OCI-LY7 (cell line): Measurements from ENCODE around the gene SYS1. TPM values are rescaled to one million over a fixed set of nuclear protein-coding genes. Genes with fewer than 3 reads are reported as not detected.

Source experiments
- BruUV-seq: library from RNA; stranded (reverse); fragments of 400-500 nt; replicated peaks from 2 replicates; lab custom pipeline; 2021; lab: Mats Ljungman, UMichigan
- CTCF ChIA-PET: fragments of 300-600 bp; sonication (Branson Sonifier 250); formaldehyde crosslinking; loops from one replicate; lab custom pipeline; 2022; ENCODE audit warnings: antibody characterized with exemption; ENCODE audit not compliant: unreplicated experiment; lab: Charles Lee
- POLR2A ChIA-PET: fragments of 300-600 bp; sonication (Branson Sonifier 250); formaldehyde crosslinking; loops from one replicate; lab custom pipeline; 2022; ENCODE audit warnings: antibody characterized with exemption; lab: Charles Lee
- DNase-seq: peaks from one replicate; pipeline ENCODE4 v3.0.0-alpha.2; 2015; ENCODE audit warnings: low spot score
- H2AFZ ChIP-seq: fragments of 200-600 bp; sonication (generic), shearing (Covaris generic); 2 replicates; pipeline ENCODE4 v1.6.1; 2014; ENCODE audit warnings: mild to moderate bottlenecking, antibody characterized with exemption, low read length, moderate library complexity
- H3K27ac ChIP-seq: fragments of 200-600 bp; sonication (generic); 2 replicates; pipeline ENCODE4 v1.5.1; 2014; ENCODE audit warnings: mixed run types, low read depth, mild to moderate bottlenecking, moderate library complexity, low read length, inconsistent platforms; ENCODE audit not compliant: poor library complexity, severe bottlenecking
- H3K36me3 ChIP-seq: fragments of 200-600 bp; sonication (generic); 2 replicates; pipeline ENCODE4 v1.6.1; 2014; ENCODE audit warnings: mild to moderate bottlenecking, antibody characterized with exemption, low read length, moderate library complexity, mixed read lengths; ENCODE audit not compliant: insufficient read depth
- H3K4me1 ChIP-seq: fragments of 200-600 bp; sonication (generic); 2 replicates; pipeline ENCODE4 v1.5.1; 2014; ENCODE audit warnings: mild to moderate bottlenecking, low read length; ENCODE audit not compliant: insufficient read depth, poor library complexity, severe bottlenecking
- H3K4me2 ChIP-seq: fragments of 200-600 bp; sonication (generic); 2 replicates; pipeline ENCODE4 v1.6.1; 2014; ENCODE audit warnings: mild to moderate bottlenecking, low read length
- H3K4me3 ChIP-seq: fragments of 200-600 bp; sonication (generic); 2 replicates; pipeline ENCODE4 v1.5.1; 2014; ENCODE audit warnings: mild to moderate bottlenecking, low read depth, low read length; ENCODE audit not compliant: poor library complexity, severe bottlenecking
- H3K79me2 ChIP-seq: fragments of 200-600 bp; sonication (generic); 2 replicates; pipeline ENCODE4 v1.6.1; 2016; ENCODE audit warnings: low read depth, mild to moderate bottlenecking, low read length, moderate library complexity, mixed read lengths; ENCODE audit not compliant: insufficient read depth
- H3K9me2 ChIP-seq: fragments of 200-600 bp; sonication (generic); 2 replicates; pipeline ENCODE4 v1.6.1; 2016; ENCODE audit warnings: mild to moderate bottlenecking, low read length, mixed read lengths; ENCODE audit not compliant: insufficient read depth
- H3K9me3 ChIP-seq: fragments of 200-600 bp; sonication (generic); 2 replicates; pipeline ENCODE4 v1.6.1; 2014; ENCODE audit warnings: mild to moderate bottlenecking, mixed run types, low read length, mixed read lengths
- H4K20me1 ChIP-seq: fragments of 200-600 bp; sonication (generic); 2 replicates; pipeline ENCODE4 v1.6.1; 2014; ENCODE audit warnings: mild to moderate bottlenecking, antibody characterized with exemption, low read length, moderate library complexity, mixed read lengths; ENCODE audit not compliant: insufficient read depth
- EZH2phosphoT487 ChIP-seq: fragments of 200-600 bp; sonication (generic); IDR thresholded peaks from 2 replicates; pipeline ENCODE4 v1.6.1; 2018; ENCODE audit warnings: low read depth, borderline replicate concordance, mild to moderate bottlenecking, mixed run types, antibody characterized with exemption, low read length, moderate library complexity, mixed read lengths
- intact Hi-C: fragments of 100-400 bp; cut with micrococcal nuclease; formaldehyde crosslinking; loops from one replicate; pipeline ENCODE4 v1.10.0; 2022; ENCODE audit not compliant: unreplicated experiment
- total RNA-seq, 2 experiments: library from RNA; depleted of rRNA in 1 of 2; stranded (reverse); fragments of >200 nt in 1 of 2; shearing (Covaris generic) in 1 of 2; gene quantifications; 2 replicates each; pipeline ENCODE4 v1.2.3, GENCODE V29; 2014 to 2022
- TF ChIP-seq, protein P1 (sequence below): fragments of 200-600 bp; sonication (generic); conservative IDR thresholded peaks from 2 replicates; pipeline ENCODE4 v1.5.1; 2014; ENCODE audit warnings: mild to moderate bottlenecking, antibody characterized with exemption, low read length, moderate library complexity, mixed read lengths

Gene SYS1
- total RNA-seq, 2 experiments from 2014 or later = 9.6 to 37.6 TPM

DNA sequence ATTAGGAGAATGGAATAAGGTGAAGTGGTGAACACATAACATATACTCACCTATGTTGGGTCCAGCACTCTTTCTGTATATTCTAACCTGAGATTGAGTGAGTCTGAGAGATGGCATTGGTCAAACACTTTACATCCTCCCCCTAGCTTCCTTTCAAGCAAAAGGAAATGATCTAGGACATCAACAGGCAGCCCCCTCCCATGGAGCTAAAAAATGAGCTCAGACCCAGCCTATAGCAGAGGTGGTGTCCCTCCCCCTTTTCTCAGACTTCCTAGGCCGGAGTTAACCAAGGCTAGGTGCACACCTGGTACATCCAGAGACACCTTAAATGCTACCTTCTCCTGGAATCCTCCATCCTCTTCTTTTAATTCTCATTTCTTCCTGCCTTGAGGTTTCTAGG lies 9.2 kb upstream of the SYS1 start:
- Histone ChIP-seq H3K79me2 (no peaks in the 10 kb centered on the region), H3K36me3 (no peaks in the 10 kb centered on the region), H3K9me3 (no peaks in the 10 kb centered on the region), H3K9me2 (no peaks in the 10 kb centered on the region), H2AFZ (no peak overlapping the region), H4K20me1 (no peaks in the 10 kb centered on the region), H3K4me2 (no peak overlapping the region), H3K4me3 (no peak overlapping the region), H3K27ac (no peak overlapping the region), H3K4me1 (no peaks in the 10 kb centered on the region)
- no TSS peak for BruUV-seq
- intact Hi-C loops = no loop called here
- ChIA-PET POLR2A (no interaction called here), CTCF (no interaction called here)
- no peak for TF ChIP-seq EZH2phosphoT487
- TF ChIP-seq, protein P1, sequence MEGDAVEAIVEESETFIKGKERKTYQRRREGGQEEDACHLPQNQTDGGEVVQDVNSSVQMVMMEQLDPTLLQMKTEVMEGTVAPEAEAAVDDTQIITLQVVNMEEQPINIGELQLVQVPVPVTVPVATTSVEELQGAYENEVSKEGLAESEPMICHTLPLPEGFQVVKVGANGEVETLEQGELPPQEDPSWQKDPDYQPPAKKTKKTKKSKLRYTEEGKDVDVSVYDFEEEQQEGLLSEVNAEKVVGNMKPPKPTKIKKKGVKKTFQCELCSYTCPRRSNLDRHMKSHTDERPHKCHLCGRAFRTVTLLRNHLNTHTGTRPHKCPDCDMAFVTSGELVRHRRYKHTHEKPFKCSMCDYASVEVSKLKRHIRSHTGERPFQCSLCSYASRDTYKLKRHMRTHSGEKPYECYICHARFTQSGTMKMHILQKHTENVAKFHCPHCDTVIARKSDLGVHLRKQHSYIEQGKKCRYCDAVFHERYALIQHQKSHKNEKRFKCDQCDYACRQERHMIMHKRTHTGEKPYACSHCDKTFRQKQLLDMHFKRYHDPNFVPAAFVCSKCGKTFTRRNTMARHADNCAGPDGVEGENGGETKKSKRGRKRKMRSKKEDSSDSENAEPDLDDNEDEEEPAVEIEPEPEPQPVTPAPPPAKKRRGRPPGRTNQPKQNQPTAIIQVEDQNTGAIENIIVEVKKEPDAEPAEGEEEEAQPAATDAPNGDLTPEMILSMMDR = no peak
- DNase-seq = no peak

DNA sequence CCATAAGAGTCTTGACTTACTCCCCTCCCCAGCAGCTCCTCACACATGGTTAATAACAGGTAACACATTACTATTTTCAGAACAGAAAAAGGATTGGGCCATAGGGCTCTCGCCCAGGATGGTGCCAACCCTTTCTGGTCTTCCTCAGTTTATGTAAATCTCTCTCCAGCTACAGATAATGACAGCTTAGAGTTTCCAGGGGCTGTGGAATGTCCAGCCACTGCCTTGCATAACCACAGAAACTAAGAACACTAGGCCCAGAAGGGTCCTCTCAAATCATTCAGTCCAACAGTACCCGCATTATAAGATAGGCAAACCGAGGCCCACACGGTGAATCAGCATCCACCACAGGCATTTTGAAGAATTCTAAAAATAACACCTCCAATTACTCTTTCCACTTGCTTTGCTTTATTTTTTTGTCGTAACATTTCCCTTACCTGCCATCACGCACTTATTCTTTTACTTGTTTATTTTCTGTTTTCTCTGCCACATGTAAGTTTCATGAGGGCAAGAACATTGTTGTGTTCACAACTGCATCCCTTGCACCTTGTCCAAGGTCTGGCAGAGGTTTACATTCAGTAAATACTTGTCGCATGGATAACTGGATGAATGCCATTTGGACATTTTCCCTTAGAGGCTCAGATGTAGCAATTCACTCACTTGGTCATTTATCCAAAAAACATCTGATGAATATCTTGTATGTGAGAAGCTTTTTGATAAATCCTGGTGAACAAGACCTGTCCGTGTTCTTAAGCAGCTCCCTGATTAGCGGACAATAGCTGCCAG lies 8.3 kb upstream of the SYS1 start:
- H3K36me3 ChIP-seq = no peaks in the 10 kb centered on the region
- no peak overlapping the region for H3K4me3 ChIP-seq
- no peaks in the 10 kb centered on the region for H3K79me2 ChIP-seq
- H3K27ac ChIP-seq = no peak overlapping the region
- TF ChIP-seq, protein P1 = no peak
- no peak for TF ChIP-seq EZH2phosphoT487
- BruUV-seq = no TSS peak
- no peaks in the 10 kb centered on the region for H3K4me1 ChIP-seq
- no peaks in the 10 kb centered on the region for H3K9me2 ChIP-seq
- no peaks in the 10 kb centered on the region for H3K9me3 ChIP-seq
- no peak overlapping the region for H2AFZ ChIP-seq
- ChIA-PET POLR2A (interaction anchor here (1.2 kb wide), 1 partner anchor 16 kb away, joined by 3 read pairs; no protein-coding TSS in a partner anchor), CTCF (no interaction called here)
- intact Hi-C loops = no loop called here
- H4K20me1 ChIP-seq = no peaks in the 10 kb centered on the region
- DNase-seq = no peak
- no peak overlapping the region for H3K4me2 ChIP-seq
